ENCODE results near the gene ASB3.
"Not testable (repeated sequence)": the region's sequence is repeated elsewhere in the genome, so short reads cannot be mapped to it uniquely, and the experiment has no call there.

Gene ASB3

GRCh38 chr2:53786352-53786704, 425 bp downstream of the ASB3 start:
- DNase-seq: no peak

GRCh38 chr2:53785366-53785765, 1.4 kb downstream of the ASB3 start:
- no peak for DNase-seq

- no peak for DNase-seq
These were observed 2.3 kb downstream of the ASB3 start for GRCh38 chr2:53784436-53784835.

- DNase-seq: no peak
These were observed 4.1 kb downstream of the ASB3 start for GRCh38 chr2:53782676-53783075.

GRCh38 chr2:53780056-53780455, 6.7 kb downstream of the ASB3 start:
- DNase-seq: no peak

GRCh38 chr2:53778536-53779162, 8.1 kb downstream of the ASB3 start:
- DNase-seq: no peak

GRCh38 chr2:53777134-53777533, 9.6 kb downstream of the ASB3 start:
- DNase-seq: no peak

- DNase-seq: no peak
These were observed 16.5 kb downstream of the ASB3 start for GRCh38 chr2:53770264-53770663.

GRCh38 chr2:53769318-53769945, 17.3 kb downstream of the ASB3 start:
- no peak for DNase-seq

- DNase-seq: peak; percentile 60
These were observed 18.6 kb downstream of the ASB3 start for GRCh38 chr2:53768242-53768542.

GRCh38 chr2:53767405-53768241, 19.1 kb downstream of the ASB3 start, which contains the start of gene CHAC2:
Gene CHAC2 (plus strand): TSS chr2:53767804. CDS start chr2:53767887, 83 bp downstream.
- DNase-seq: peak; percentile 85

- no peak for DNase-seq
These were observed 21.0 kb downstream of the ASB3 start for GRCh38 chr2:53765767-53766166.

GRCh38 chr2:53757206-53757605, 29.5 kb downstream of the ASB3 start:
- not testable (repeated sequence) for DNase-seq

- DNase-seq: no peak
These were observed 30.1 kb downstream of the ASB3 start for GRCh38 chr2:53756644-53757043.

- DNase-seq: no peak
These were observed 31.6 kb downstream of the ASB3 start for GRCh38 chr2:53755121-53755520.

GRCh38 chr2:53753041-53753440, 33.7 kb downstream of the ASB3 start:
- no peak for DNase-seq

- DNase-seq: no peak
These were observed 34.4 kb downstream of the ASB3 start for GRCh38 chr2:53752385-53752784.

GRCh38 chr2:53751728-53752127, 35.0 kb downstream of the ASB3 start:
- no peak for DNase-seq

- DNase-seq: no peak
These were observed 36.5 kb downstream of the ASB3 start for GRCh38 chr2:53750041-53750768.

GRCh38 chr2:53744395-53745065, 42.2 kb downstream of the ASB3 start:
- no peak for DNase-seq

- peak; percentile 14 for DNase-seq
These were observed 46.6 kb downstream of the ASB3 start for GRCh38 chr2:53740170-53740569.

GRCh38 chr2:53739032-53739431, 47.7 kb downstream of the ASB3 start:
- no peak for DNase-seq

GRCh38 chr2:53737091-53737490, 49.7 kb downstream of the ASB3 start:
- no peak for DNase-seq
